ENCODE measurements around the gene ZSCAN16. TPM values are rescaled to one million over a fixed set of nuclear protein-coding genes. Genes with fewer than 3 reads are reported as not detected.
"Not testable (repeated sequence)": the region's sequence is repeated elsewhere in the genome, so short reads cannot be mapped to it uniquely, and the experiment has no call there.

The ZSCAN16 gene
- total RNA-seq, 1 experiment from 2014 or later = 8.1 TPM

DNA sequence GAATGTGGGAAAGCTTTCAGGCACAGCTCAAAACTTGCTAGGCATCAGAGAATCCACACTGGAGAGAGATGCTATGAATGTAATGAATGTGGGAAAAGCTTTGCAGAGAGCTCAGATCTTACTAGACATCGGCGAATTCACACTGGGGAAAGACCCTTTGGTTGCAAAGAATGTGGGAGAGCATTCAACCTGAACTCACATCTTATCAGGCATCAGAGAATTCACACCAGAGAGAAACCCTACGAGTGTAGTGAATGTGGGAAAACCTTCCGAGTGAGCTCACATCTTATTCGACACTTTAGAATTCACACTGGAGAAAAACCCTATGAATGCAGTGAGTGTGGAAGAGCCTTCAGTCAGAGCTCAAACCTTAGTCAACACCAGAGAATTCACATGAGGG lies 35.4 kb upstream of the ZSCAN16 start:
- H3F3A ChIP-seq (ENCODE audit: low read length, unreplicated experiment) = no peaks in the 10 kb centered on the region
- H3K9me2 ChIP-seq (replicated peaks; ENCODE audit: low read length) = no peaks in the 10 kb centered on the region
- DNase-seq (no peak), ATAC-seq (no peak)
- H3K27me3 ChIP-seq (ENCODE audit: low read length) = no peaks in the 10 kb centered on the region
- POLR2A ChIA-PET (ENCODE audit: unreplicated experiment) = interaction anchor here (0.5 kb wide), 1 partner anchor 1890 kb away, joined by 4 read pairs; a partner anchor contains a TSS
- no peaks in the 10 kb centered on the region for H3K4me1 ChIP-seq (ENCODE audit: insufficient read depth, low read length)
- TF ChIP-seq, protein P1, sequence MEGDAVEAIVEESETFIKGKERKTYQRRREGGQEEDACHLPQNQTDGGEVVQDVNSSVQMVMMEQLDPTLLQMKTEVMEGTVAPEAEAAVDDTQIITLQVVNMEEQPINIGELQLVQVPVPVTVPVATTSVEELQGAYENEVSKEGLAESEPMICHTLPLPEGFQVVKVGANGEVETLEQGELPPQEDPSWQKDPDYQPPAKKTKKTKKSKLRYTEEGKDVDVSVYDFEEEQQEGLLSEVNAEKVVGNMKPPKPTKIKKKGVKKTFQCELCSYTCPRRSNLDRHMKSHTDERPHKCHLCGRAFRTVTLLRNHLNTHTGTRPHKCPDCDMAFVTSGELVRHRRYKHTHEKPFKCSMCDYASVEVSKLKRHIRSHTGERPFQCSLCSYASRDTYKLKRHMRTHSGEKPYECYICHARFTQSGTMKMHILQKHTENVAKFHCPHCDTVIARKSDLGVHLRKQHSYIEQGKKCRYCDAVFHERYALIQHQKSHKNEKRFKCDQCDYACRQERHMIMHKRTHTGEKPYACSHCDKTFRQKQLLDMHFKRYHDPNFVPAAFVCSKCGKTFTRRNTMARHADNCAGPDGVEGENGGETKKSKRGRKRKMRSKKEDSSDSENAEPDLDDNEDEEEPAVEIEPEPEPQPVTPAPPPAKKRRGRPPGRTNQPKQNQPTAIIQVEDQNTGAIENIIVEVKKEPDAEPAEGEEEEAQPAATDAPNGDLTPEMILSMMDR (conservative IDR thresholded peaks at IDR 0.05; ENCODE audit: low read depth, low read length) = no peak
- TF ChIP-seq EZH2phosphoT487 (IDR thresholded peaks at IDR 0.05; ENCODE audit: borderline replicate concordance, low read length) (no peak), EZH2 (IDR thresholded peaks at IDR 0.05; ENCODE audit: low read length, unreplicated experiment) (no peak)
- peaks cover 64% of the 10 kb centered on the region for H3K36me3 ChIP-seq (ENCODE audit: low read depth, low read length)
- H3K79me2 ChIP-seq (ENCODE audit: low read length) = peaks cover under 1% of the 10 kb centered on the region; the same call in 1 of the 2 replicates
- no peak overlapping the region; the same call in 1 of the 2 replicates for H3K4me3 ChIP-seq (ENCODE audit: low read length)
- H2AFZ ChIP-seq (ENCODE audit: low read length) = no peak overlapping the region
- intact Hi-C loops (cut with micrococcal nuclease) = loop anchor here (10.0 kb wide), 1 partner anchor 254 kb away; a partner anchor contains a TSS
- CTCF ChIA-PET = no interaction called here
- H3K27ac ChIP-seq (ENCODE audit: low read length) = no peak overlapping the region
- H3K9ac ChIP-seq (ENCODE audit: low read length) = no peak overlapping the region
- H3K4me2 ChIP-seq (ENCODE audit: low read length) = no peak overlapping the region
- peaks cover 29% of the 10 kb centered on the region for H3K9me3 ChIP-seq (ENCODE audit: low read length)
- BruUV-seq (replicated peaks) = no TSS peak
- no peaks in the 10 kb centered on the region for H4K20me1 ChIP-seq (ENCODE audit: low read length)

GRCh38 chr6:28090917-28091586 lies 33.4 kb upstream of the ZSCAN16 start:
- Histone ChIP-seq H3K36me3 (ENCODE audit: low read depth, low read length) (peaks cover 47% of the 10 kb centered on the region), H3K27ac (ENCODE audit: low read length) (no peak overlapping the region), H3K4me2 (ENCODE audit: low read length) (no peak overlapping the region), H3K9me2 (replicated peaks; ENCODE audit: low read length) (no peaks in the 10 kb centered on the region), H3K4me3 (ENCODE audit: low read length) (no peak overlapping the region), H3K79me2 (ENCODE audit: low read length) (no peaks in the 10 kb centered on the region), H2AFZ (ENCODE audit: low read length) (no peak overlapping the region), H4K20me1 (ENCODE audit: low read length) (no peaks in the 10 kb centered on the region), H3F3A (ENCODE audit: low read length, unreplicated experiment) (no peaks in the 10 kb centered on the region), H3K9ac (ENCODE audit: low read length) (no peak overlapping the region), H3K27me3 (ENCODE audit: low read length) (no peaks in the 10 kb centered on the region), H3K4me1 (ENCODE audit: insufficient read depth, low read length) (no peaks in the 10 kb centered on the region), H3K9me3 (ENCODE audit: low read length) (peaks cover 29% of the 10 kb centered on the region)
- ChIA-PET POLR2A (ENCODE audit: unreplicated experiment) (no interaction called here), CTCF (no interaction called here)
- intact Hi-C loops (cut with micrococcal nuclease) = no loop called here
- TF ChIP-seq, protein P1 (conservative IDR thresholded peaks at IDR 0.05; ENCODE audit: low read depth, low read length) = no peak
- no peak for TF ChIP-seq EZH2 (IDR thresholded peaks at IDR 0.05; ENCODE audit: low read length, unreplicated experiment)
- no peak for TF ChIP-seq EZH2phosphoT487 (IDR thresholded peaks at IDR 0.05; ENCODE audit: borderline replicate concordance, low read length)
- no peak for ATAC-seq
- no peak for DNase-seq
- no TSS peak for BruUV-seq (replicated peaks)

DNA sequence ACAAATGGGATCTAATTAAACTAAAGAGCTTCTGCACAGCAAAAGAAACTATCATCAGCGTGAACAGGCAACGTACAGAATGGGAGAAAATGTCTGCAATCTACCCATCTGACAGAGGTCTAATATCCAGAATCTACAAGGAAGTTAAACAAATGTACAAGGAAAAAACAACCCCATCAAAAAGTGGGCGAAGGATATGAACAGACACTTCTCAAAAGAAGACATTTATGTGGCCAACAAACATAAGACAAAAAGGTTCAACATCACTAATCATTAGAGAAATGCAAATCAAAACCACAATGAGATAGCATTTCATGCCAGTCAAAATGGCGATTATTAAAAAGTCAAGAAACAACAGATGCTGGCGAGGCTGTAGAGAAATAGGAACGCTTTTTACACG lies 22.2 kb upstream of the ZSCAN16 start:
- H3K4me1 ChIP-seq (ENCODE audit: insufficient read depth, low read length); H3K36me3 ChIP-seq (ENCODE audit: low read depth, low read length); H3K9ac ChIP-seq (ENCODE audit: low read length); H4K20me1 ChIP-seq (ENCODE audit: low read length); intact Hi-C loops (cut with micrococcal nuclease); POLR2A ChIA-PET (ENCODE audit: unreplicated experiment); H3K9me3 ChIP-seq (ENCODE audit: low read length); H3K9me2 ChIP-seq (replicated peaks; ENCODE audit: low read length); H3K27ac ChIP-seq (ENCODE audit: low read length); H3K27me3 ChIP-seq (ENCODE audit: low read length); CTCF ChIA-PET; H3K4me3 ChIP-seq (ENCODE audit: low read length); BruUV-seq (replicated peaks); H3F3A ChIP-seq (ENCODE audit: low read length, unreplicated experiment); DNase-seq; H3K4me2 ChIP-seq (ENCODE audit: low read length); ATAC-seq; H3K79me2 ChIP-seq (ENCODE audit: low read length); H2AFZ ChIP-seq (ENCODE audit: low read length): not testable (repeated sequence)

- CTCF ChIA-PET; H3K27ac ChIP-seq (ENCODE audit: low read length); H4K20me1 ChIP-seq (ENCODE audit: low read length); BruUV-seq (replicated peaks); H3K27me3 ChIP-seq (ENCODE audit: low read length); H2AFZ ChIP-seq (ENCODE audit: low read length); POLR2A ChIA-PET (ENCODE audit: unreplicated experiment); H3K4me3 ChIP-seq (ENCODE audit: low read length); H3K9me3 ChIP-seq (ENCODE audit: low read length); intact Hi-C loops (cut with micrococcal nuclease); H3K4me2 ChIP-seq (ENCODE audit: low read length); H3K4me1 ChIP-seq (ENCODE audit: insufficient read depth, low read length); H3K36me3 ChIP-seq (ENCODE audit: low read depth, low read length); DNase-seq; H3F3A ChIP-seq (ENCODE audit: low read length, unreplicated experiment); H3K79me2 ChIP-seq (ENCODE audit: low read length); H3K9me2 ChIP-seq (replicated peaks; ENCODE audit: low read length); H3K9ac ChIP-seq (ENCODE audit: low read length); ATAC-seq: not testable (repeated sequence)
Observed at GRCh38 chr6:28102699-28103098, 21.7 kb upstream of the ZSCAN16 start.

All from PC-3 (cell line).